SK-N-SH (cell line): Measurements from ENCODE around the gene SURF4. TPM values are rescaled to one million over a fixed set of nuclear protein-coding genes. Genes with fewer than 3 reads are reported as not detected.
"Not testable (repeated sequence)": the region's sequence is repeated elsewhere in the genome, so short reads cannot be mapped to it uniquely, and the experiment has no call there.

Experiments
- CTCF ChIA-PET: fragments of 300-600, 350-600 bp; formaldehyde crosslinking; extraction: SDS; loops from one replicate; lab custom pipeline; 2021; lab: Yijun Ruan, JAX
- POLR2A ChIA-PET: fragments of 350-600 bp; sonication (Branson Sonifier 250); formaldehyde crosslinking; extraction: SDS; loops from one replicate; lab custom pipeline; 2020; ENCODE audit warnings: antibody characterized with exemption, inconsistent platforms; lab: Yijun Ruan, JAX
- DNase-seq: peaks from one replicate; pipeline ENCODE4 v3.0.0; 2012
- H2AFZ ChIP-seq: fragments of 200-600 bp; sonication (generic); 2 replicates; pipeline ENCODE4 v1.8.1; 2016; ENCODE audit warnings: antibody characterized with exemption, mild to moderate bottlenecking, low read depth
- H3F3A ChIP-seq: fragments of 200-600 bp; sonication (generic); replicated peaks from 2 replicates; pipeline ENCODE3; 2016; ENCODE audit warnings: antibody characterized with exemption, mild to moderate bottlenecking; ENCODE audit not compliant: insufficient read depth
- H3K27ac ChIP-seq, 2 experiments: fragments of 200-500 bp in 1 of 2; fragments of 200-600 bp in 1 of 2; sonication (Bioruptor generic) in 1 of 2; sonication (generic), shearing (Covaris generic) in 1 of 2; 2 replicates each; pipeline versions ENCODE4 v1.5.1 to v1.6.1; 2014 to 2016; ENCODE audit warnings: low read depth in 2 of 2, inconsistent platforms in 1 of 2, low read length in 1 of 2, mild to moderate bottlenecking in 1 of 2, mixed read lengths in 1 of 2
- H3K27me3 ChIP-seq: fragments of 200-600 bp; sonication (generic), shearing (Covaris generic); 2 replicates; pipeline ENCODE4 v1.6.1; 2016; ENCODE audit warnings: mixed run types; ENCODE audit not compliant: insufficient read depth
- H3K36me3 ChIP-seq, 2 experiments: fragments of 200-500 bp in 1 of 2; fragments of 200-600 bp in 1 of 2; sonication (Bioruptor generic) in 1 of 2; sonication (generic) in 1 of 2; replicated peaks in 1 of 2; 2 replicates each; pipeline versions ENCODE3 to v1.5.1; 2014 to 2016; ENCODE audit warnings: low read length in 1 of 2, mild to moderate bottlenecking in 1 of 2; ENCODE audit not compliant: insufficient read depth in 2 of 2, control insufficient read depth in 1 of 2
- H3K4me1 ChIP-seq, 2 experiments: fragments of 200-500 bp in 1 of 2; fragments of 200-600 bp in 1 of 2; sonication (Bioruptor generic) in 1 of 2; sonication (generic), shearing (Covaris generic) in 1 of 2; 2 replicates each; pipeline versions ENCODE4 v1.5.1 to v1.6.1; 2014 to 2016; ENCODE audit warnings: low read depth in 1 of 2, low read length in 1 of 2, mixed run types in 1 of 2; ENCODE audit not compliant: insufficient read depth in 2 of 2, control insufficient read depth in 1 of 2
- H3K4me2 ChIP-seq: fragments of 200-600 bp; sonication (generic), shearing (Covaris generic); 2 replicates; pipeline ENCODE4 v1.6.1; 2017; ENCODE audit warnings: mixed run types
- H3K4me3 ChIP-seq, 2 experiments: fragments of 200-500 bp in 1 of 2; fragments of 200-600 bp in 1 of 2; sonication (Bioruptor generic) in 1 of 2; sonication (generic), shearing (Covaris generic) in 1 of 2; 2 replicates each; pipeline versions ENCODE4 v1.5.1 to v1.8.1; 2014 to 2016; ENCODE audit warnings: low read depth in 2 of 2, inconsistent platforms in 1 of 2, low read length in 1 of 2, mild to moderate bottlenecking in 1 of 2, mixed read lengths in 1 of 2, moderate library complexity in 1 of 2
- H3K79me2 ChIP-seq: fragments of 200-600 bp; sonication (generic); 2 replicates; pipeline ENCODE4 v1.8.1; 2017; ENCODE audit warnings: mild to moderate bottlenecking; ENCODE audit not compliant: insufficient read depth
- H3K9ac ChIP-seq: fragments of 200-600 bp; sonication (generic); 2 replicates; pipeline ENCODE4 v1.6.1; 2017; ENCODE audit warnings: mixed run types
- H3K9me2 ChIP-seq: fragments of 200-600 bp; sonication (generic); 2 replicates; pipeline ENCODE4 v1.6.1; 2017; ENCODE audit warnings: mixed run types
- H3K9me3 ChIP-seq: fragments of 200-600 bp; sonication (generic); 2 replicates; pipeline ENCODE4 v1.6.1; 2017; ENCODE audit warnings: mixed run types, mild to moderate bottlenecking, moderate library complexity
- H4K20me1 ChIP-seq: fragments of 200-600 bp; sonication (generic); 2 replicates; pipeline ENCODE4 v1.6.1; 2017; ENCODE audit warnings: mild to moderate bottlenecking, mixed run types; ENCODE audit not compliant: insufficient read depth
- CTCF ChIP-seq: fragments of 200-600 bp; sonication (generic); IDR thresholded peaks from 2 replicates; pipeline ENCODE4 v1.6.1; 2017; ENCODE audit warnings: antibody characterized with exemption, mild to moderate bottlenecking, moderate library complexity
- EP300 ChIP-seq, 2 experiments: IDR thresholded peaks; 2 replicates each; pipeline versions ENCODE4 v1.4.0 to v1.6.1; 2012; ENCODE audit warnings: borderline replicate concordance in 1 of 2, low read depth in 1 of 2, low read length in 1 of 2
- FOXJ3 ChIP-seq: sonication (generic); formaldehyde crosslinking; IDR thresholded peaks from 2 replicates; pipeline ENCODE4 v1.5.1; 2020; ENCODE audit warnings: mild to moderate bottlenecking, missing genetic modification reagents
- FOXM1 ChIP-seq: IDR thresholded peaks from 2 replicates; pipeline ENCODE4 v1.4.0; 2012; ENCODE audit warnings: low read depth, mild to moderate bottlenecking
- GABPA ChIP-seq: IDR thresholded peaks from 2 replicates; pipeline ENCODE4 v1.4.0; 2012; ENCODE audit warnings: low read depth, mild to moderate bottlenecking
- JUND ChIP-seq: IDR thresholded peaks from 2 replicates; pipeline ENCODE4 v1.4.0; 2012
- MEF2A ChIP-seq: IDR thresholded peaks from 2 replicates; pipeline ENCODE4 v1.4.0; 2012; ENCODE audit warnings: low read depth, borderline replicate concordance
- MXI1 ChIP-seq: IDR thresholded peaks from 2 replicates; pipeline ENCODE4 v1.6.1; 2012; ENCODE audit warnings: mild to moderate bottlenecking, low read depth, low read length, improper control_type of control experiment
- PBX3 ChIP-seq: IDR thresholded peaks from 2 replicates; pipeline ENCODE4; 2012
- POLR2AphosphoS5 ChIP-seq: IDR thresholded peaks from 2 replicates; pipeline ENCODE4 v1.6.1; 2012; ENCODE audit warnings: low read depth, low read length
- RAD21 ChIP-seq: IDR thresholded peaks from 2 replicates; pipeline ENCODE4 v1.6.1; 2012; ENCODE audit warnings: mild to moderate bottlenecking, low read length
- RFX5 ChIP-seq: IDR thresholded peaks from 2 replicates; pipeline ENCODE4 v1.6.1; 2012; ENCODE audit warnings: mild to moderate bottlenecking, improper control_type of control experiment, low read length
- SMC3 ChIP-seq: IDR thresholded peaks from 2 replicates; pipeline ENCODE4 v1.6.1; 2012; ENCODE audit warnings: low read depth, low read length, improper control_type of control experiment
- TAF1 ChIP-seq: IDR thresholded peaks from 2 replicates; pipeline ENCODE4 v1.6.1; 2012; ENCODE audit warnings: low read depth, mild to moderate bottlenecking, low read length, moderate library complexity, borderline replicate concordance
- TCF12 ChIP-seq: IDR thresholded peaks from 2 replicates; pipeline ENCODE4 v1.4.0; 2012
- TEAD4 ChIP-seq: IDR thresholded peaks from 2 replicates; pipeline ENCODE4 v1.4.0; 2012; ENCODE audit warnings: mild to moderate bottlenecking, borderline replicate concordance; ENCODE audit not compliant: insufficient read depth
- USF1 ChIP-seq: IDR thresholded peaks from 2 replicates; pipeline ENCODE4 v1.4.0; 2012; ENCODE audit warnings: low read depth, borderline replicate concordance
- YY1 ChIP-seq: IDR thresholded peaks from 2 replicates; pipeline ENCODE4 v1.4.0; 2012; ENCODE audit warnings: low read depth, mild to moderate bottlenecking
- WGBS: methylation state at CpG from one replicate; pipeline ENCODE4 v1.1.6; 2017; ENCODE audit warnings: low lambda C conversion rate; 5-methylcytosine and 5-hydroxymethylcytosine counted together
- polyA plus RNA-seq, 3 experiments: library from polyadenylated mRNA; depleted of rRNA; stranded (reverse); fragments of >200 nt; gene quantifications; 2 replicates each; pipeline ENCODE4 v1.2.3, GENCODE V29; 2012

The SURF4 gene
- polyA plus RNA-seq, 1 of the 3 experiments (the other 2 are of a cell fraction) = 165 TPM

- WGBS = 95% methylated on average over 16 of the region's 19 CpGs
Measured at GRCh38 chr9:133331221-133331620, 44.6 kb downstream of the SURF4 start.

GRCh38 chr9:133329306-133330156 lies 46.3 kb downstream of the SURF4 start:
- H4K20me1 ChIP-seq, DNase-seq, H3K4me3 ChIP-seq, H3K4me1 ChIP-seq, H3K9me3 ChIP-seq, H3K9ac ChIP-seq, H3K27me3 ChIP-seq, H3K9me2 ChIP-seq, H3K4me2 ChIP-seq, H2AFZ ChIP-seq, H3K27ac ChIP-seq: not testable (repeated sequence)
- 57% methylated on average over 19 of the region's 21 CpGs for WGBS
- ChIA-PET CTCF (interaction anchor here (0.6 to 3.3 kb wide), 17 partner anchors 9 to 226 kb away, joined by 3 to 47 read pairs (median 4); no protein-coding TSS in a partner anchor), POLR2A (interaction anchor here (1.2 kb wide), 1 partner anchor 142 kb away, joined by 6 read pairs; no protein-coding TSS in a partner anchor)
- peaks cover 36 to 45% of the 10 kb centered on the region in 2 experiments for H3K36me3 ChIP-seq
- TF ChIP-seq RAD21 (peak; percentile 57), SMC3 (0 out of 2 replicates have a peak, but pooled peaks have one; percentile 31), CTCF (peak; percentile 64), POLR2AphosphoS5 (0 out of 2 replicates have a peak, but pooled peaks have one; percentile 15)
- peaks cover 14% of the 10 kb centered on the region for H3K79me2 ChIP-seq
- H3F3A ChIP-seq = peaks cover 15% of the 10 kb centered on the region

More at GRCh38 chr9:133331221-133331620, 44.6 kb downstream of the SURF4 start:
- Histone ChIP-seq H3K9ac (no peak overlapping the region), H3K79me2 (peaks cover 27% of the 10 kb centered on the region), H3K9me3 (no peaks in the 10 kb centered on the region), H2AFZ (no peak overlapping the region), H3K27ac (no peak overlapping the region), H3K27me3 (no peaks in the 10 kb centered on the region), H3K36me3 (peaks cover 38 to 46% of the 10 kb centered on the region in 2 experiments), H3K4me3 (no peak overlapping the region), H4K20me1 (0 out of 2 replicates have a peak, but pooled peaks cover 13% of the 10 kb centered on the region), H3K4me2 (no peak overlapping the region), H3K4me1 (peaks cover 8 to 10% of the 10 kb centered on the region in 2 experiments; a peak in 1 of 4 replicates), H3F3A (peaks cover 15% of the 10 kb centered on the region), H3K9me2 (no peaks in the 10 kb centered on the region)
- ChIA-PET POLR2A (interaction anchor here (0.8 kb wide), 1 partner anchor 142 kb away, joined by 3 read pairs; no protein-coding TSS in a partner anchor), CTCF (interaction anchor here (0.6 to 4.8 kb wide), 6 partner anchors 11 to 1449 kb away, joined by 3 to 33 read pairs (median 4); no protein-coding TSS in a partner anchor)
- DNase-seq = no peak
- TF ChIP-seq TCF12 = no peak
- no peak for TF ChIP-seq PBX3
- no peak for TF ChIP-seq MXI1
- no peak for TF ChIP-seq YY1
- no peak for TF ChIP-seq FOXM1
- no peak for TF ChIP-seq JUND
- no peak for TF ChIP-seq TEAD4
- no peak for TF ChIP-seq GABPA
- no peak for TF ChIP-seq MEF2A
- TF ChIP-seq USF1 = no peak
- TF ChIP-seq TAF1 = no peak
- no peak for TF ChIP-seq FOXJ3 (CRISPR knock-in tag)
- TF ChIP-seq EP300 (IDR thresholded peaks at IDR 0.05; ENCODE audit: borderline replicate concordance in 1 of 2, low read depth in 1 of 2, low read length in 1 of 2) = no peak
- TF ChIP-seq RFX5 = no peak
